GM19239 (cell line): ENCODE measurements around the gene TMC1.

Experiments
- DNase-seq: peaks from one replicate; pipeline ENCODE4 v3.0.0; 2011; ENCODE audit warnings: low spot score; ENCODE audit not compliant: insufficient read length
- FAIRE-seq: peaks from 2 replicates; lab custom pipeline; 2011; peaks lifted over from hg19 to GRCh38; lab: Jason Lieb, UNC

Gene TMC1

GRCh38 chr9:72733895-72734294 lies 212.5 kb downstream of the TMC1 start:
- DNase-seq, result no peak
- no peak for FAIRE-seq

GRCh38 chr9:72734631-72735030 lies 213.2 kb downstream of the TMC1 start:
- no peak for FAIRE-seq

GRCh38 chr9:72743836-72744235 lies 222.4 kb downstream of the TMC1 start:
- DNase-seq (no peak), FAIRE-seq (no peak)

More at GRCh38 chr9:72734631-72735030, 213.2 kb downstream of the TMC1 start:
- DNase-seq, result no peak

- DNase-seq (no peak), FAIRE-seq (no peak)
Observed at GRCh38 chr9:72749276-72749675, 227.9 kb downstream of the TMC1 start.

GRCh38 chr9:72751541-72751940 lies 230.1 kb downstream of the TMC1 start:
- DNase-seq, result no peak
- no peak for FAIRE-seq

GRCh38 chr9:72753266-72753893 lies 232.0 kb downstream of the TMC1 start:
- FAIRE-seq, result no peak
- no peak for DNase-seq

- DNase-seq (no peak), FAIRE-seq (no peak)
Observed at GRCh38 chr9:72755836-72756235, 234.4 kb downstream of the TMC1 start.

GRCh38 chr9:72758944-72759343 lies 237.5 kb downstream of the TMC1 start:
- DNase-seq (no peak), FAIRE-seq (no peak)

- no peak for FAIRE-seq
- DNase-seq, result no peak
Observed at GRCh38 chr9:72763022-72763421, 241.6 kb downstream of the TMC1 start.

- FAIRE-seq, result no peak
- no peak for DNase-seq
Observed at GRCh38 chr9:72769546-72769945, 248.1 kb downstream of the TMC1 start.

- no peak for DNase-seq
- no peak for FAIRE-seq
Observed at GRCh38 chr9:72772661-72773060, 251.3 kb downstream of the TMC1 start.

GRCh38 chr9:72773570-72773969 lies 252.2 kb downstream of the TMC1 start:
- FAIRE-seq (no peak), DNase-seq (no peak)

GRCh38 chr9:72775570-72775969 lies 254.2 kb downstream of the TMC1 start:
- no peak for FAIRE-seq
- DNase-seq, result no peak

- DNase-seq, result no peak
Observed at GRCh38 chr9:72779614-72780013, 258.2 kb downstream of the TMC1 start.

GRCh38 chr9:72786948-72787347 lies 265.5 kb downstream of the TMC1 start:
- FAIRE-seq, result no peak

More at GRCh38 chr9:72779614-72780013, 258.2 kb downstream of the TMC1 start:
- FAIRE-seq, result no peak

GRCh38 chr9:72788966-72789735 lies 267.7 kb downstream of the TMC1 start:
- no peak for DNase-seq
- peak; percentile 33 for FAIRE-seq

More at GRCh38 chr9:72786948-72787347, 265.5 kb downstream of the TMC1 start:
- DNase-seq, result no peak

- no peak for FAIRE-seq
- no peak for DNase-seq
Observed at GRCh38 chr9:72789885-72790284, 268.5 kb downstream of the TMC1 start.

- FAIRE-seq (no peak), DNase-seq (no peak)
Observed at GRCh38 chr9:72790989-72791388, 269.6 kb downstream of the TMC1 start.

GRCh38 chr9:72791436-72791835 lies 270.0 kb downstream of the TMC1 start:
- DNase-seq, result no peak
- no peak for FAIRE-seq

- DNase-seq, result no peak
- FAIRE-seq, result no peak
Observed at GRCh38 chr9:72794946-72795345, 273.5 kb downstream of the TMC1 start.

GRCh38 chr9:72800328-72800994 lies 279.1 kb downstream of the TMC1 start:
- no peak for DNase-seq
- FAIRE-seq, result no peak
